RKO (cell line): ENCODE measurements around the gene RBP7.
A peak's percentile ranks its signal among the peaks of the same experiment; 100 is the strongest.

Experiments used
- DNase-seq: peaks from one replicate; pipeline ENCODE4 v3.0.0-alpha.2; 2016; ENCODE audit warnings: low spot score

RBP7 gene

DNA sequence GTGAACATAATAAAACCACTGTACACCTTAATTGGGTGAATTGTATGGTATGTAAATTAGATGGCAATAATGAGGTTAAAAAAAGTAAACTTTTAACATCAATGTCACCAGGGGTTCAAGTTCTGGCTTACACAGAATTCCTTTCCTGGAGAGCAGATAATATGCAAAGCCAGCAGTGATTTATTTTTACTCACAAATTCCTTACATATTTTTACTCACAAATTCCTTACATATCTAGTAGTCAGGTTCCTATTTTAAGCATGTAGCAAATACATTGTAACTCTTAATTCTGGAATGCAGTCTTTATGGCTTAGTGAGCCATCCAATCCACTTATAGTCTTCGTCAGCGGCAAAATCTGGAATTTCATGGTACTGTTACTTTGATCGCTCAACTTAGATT is 34.4 kb downstream of the RBP7 start:
- peak; percentile 67 for DNase-seq

DNA sequence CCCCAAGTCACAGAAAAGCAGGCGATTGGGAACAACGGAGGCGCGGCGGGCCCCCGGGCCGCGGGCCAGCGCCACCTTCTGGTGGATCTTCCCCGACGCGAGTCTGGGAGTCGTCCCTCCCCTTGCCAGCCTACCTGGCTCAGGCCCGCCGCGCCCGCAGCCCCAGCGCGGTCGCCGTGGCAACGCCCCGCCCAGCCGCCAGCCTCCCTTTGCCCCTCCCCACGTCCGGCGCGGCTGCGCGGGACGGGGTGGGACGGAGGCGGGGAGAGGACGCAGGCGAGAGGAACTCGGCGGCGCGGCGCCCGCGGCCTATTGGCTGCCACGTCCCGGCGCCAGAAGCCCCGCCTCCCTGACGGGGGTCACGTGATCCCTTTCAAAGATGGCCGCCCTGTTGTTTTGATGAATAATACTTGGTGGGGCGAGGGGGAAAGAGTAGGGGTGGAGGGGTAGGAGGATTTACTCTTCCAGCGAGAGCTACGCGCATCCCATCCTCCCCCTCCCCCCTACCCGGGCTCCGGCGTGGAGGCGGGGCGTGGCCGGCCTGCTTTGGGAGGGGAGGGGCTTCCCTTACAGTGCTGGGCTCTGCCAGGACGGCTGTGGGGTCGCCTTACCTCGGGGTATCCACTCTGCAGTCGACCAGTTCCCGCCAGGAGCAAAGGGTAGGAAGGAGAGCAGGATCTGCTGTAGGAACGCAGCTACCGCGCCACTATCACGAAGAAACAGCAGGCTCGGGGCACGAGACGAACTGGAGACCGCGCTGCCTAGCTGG is 35.7 kb downstream of the RBP7 start, which contains the start of gene UBE4B:
TSS of gene UBE4B (plus strand) at position 369 of the 769 bp plus-strand sequence. CDS start 713 bp downstream, outside the sequence.
- DNase-seq, result peak; percentile 97

DNA sequence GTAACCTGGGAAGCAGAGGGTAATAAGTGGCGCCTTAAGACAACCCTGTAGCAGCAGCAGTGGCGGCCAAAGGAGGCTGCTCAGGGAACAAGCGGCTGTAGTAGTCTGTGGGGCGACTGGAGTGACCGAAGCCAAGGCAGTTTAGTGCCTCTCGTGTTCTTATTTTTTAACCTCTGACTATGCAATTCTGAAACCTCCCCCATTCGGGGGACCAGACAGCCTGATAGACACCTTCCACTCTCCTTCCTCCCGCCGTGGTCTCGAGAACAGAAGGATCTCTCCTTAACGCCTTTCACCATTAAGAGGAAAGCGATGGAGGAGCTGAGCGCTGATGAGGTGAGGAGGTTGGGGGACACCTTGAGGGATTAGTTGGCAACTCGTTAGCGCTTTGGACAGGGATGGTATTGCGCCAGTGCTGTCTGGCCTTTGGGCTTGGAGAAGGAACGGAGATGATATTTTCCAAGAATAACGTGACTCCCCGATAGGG is 36.4 kb downstream of the RBP7 start:
- DNase-seq, result peak; percentile 78

DNA sequence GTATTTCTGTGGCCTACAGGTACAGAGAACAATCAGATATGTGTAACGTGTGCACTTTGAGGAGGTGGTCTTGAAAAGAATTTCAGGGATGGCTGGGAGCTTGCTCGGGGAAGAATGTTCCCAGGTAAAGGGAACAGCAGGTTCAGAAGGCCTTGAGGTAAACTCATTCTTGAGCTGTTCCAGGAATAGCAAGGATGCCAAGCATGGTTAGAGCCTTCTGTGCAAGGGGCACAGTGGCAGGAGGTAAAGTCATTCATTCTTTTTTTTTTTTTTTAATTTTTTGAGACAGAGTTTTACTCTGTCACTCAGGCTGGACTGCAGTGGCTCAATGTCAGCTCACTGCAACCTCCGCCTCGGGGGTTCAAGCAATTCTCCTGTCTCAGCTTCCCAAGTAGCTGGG is 45.7 kb downstream of the RBP7 start:
- DNase-seq, result no peak

DNA sequence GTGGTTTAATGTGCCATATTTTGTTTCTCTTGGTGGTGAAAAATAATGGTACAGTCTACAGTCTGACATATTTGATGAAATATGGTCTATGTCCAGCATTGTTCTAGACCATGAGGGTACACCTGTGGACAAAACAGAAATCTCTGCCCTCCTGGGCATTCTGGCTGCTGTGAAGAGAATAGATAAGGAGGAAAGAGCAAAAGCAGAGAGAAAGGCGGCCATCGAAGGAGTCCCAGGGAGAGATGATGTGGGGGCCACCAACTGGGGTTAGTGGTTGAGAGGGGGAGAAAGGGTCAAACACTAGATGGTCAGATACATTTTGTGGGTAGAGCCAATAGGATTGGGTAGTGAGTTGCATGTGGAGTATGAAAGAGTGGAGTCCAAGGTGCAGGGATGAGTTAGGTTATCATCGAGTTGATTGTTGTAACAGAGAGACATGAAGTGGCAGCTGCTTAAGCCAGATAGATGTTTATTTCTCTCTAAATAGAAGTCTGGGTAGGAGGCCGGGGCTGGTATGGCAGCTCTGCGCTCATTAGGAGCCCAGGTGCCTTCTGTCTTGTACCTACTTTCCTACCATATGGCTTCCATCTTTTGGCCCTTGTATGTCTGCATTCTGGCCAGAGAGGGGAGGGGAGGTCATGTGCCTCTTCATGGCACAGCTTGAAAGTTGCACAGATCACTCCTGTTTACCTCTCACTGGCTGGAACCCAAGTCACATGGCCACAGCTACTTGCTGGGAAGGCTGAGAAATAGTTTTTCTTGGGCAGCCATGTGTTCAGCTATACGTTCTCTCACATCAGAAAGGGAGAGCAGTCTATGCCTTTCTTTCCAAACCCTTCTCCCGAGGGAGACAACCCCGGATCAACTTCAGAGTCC is 48.7 kb downstream of the RBP7 start:
- no peak for DNase-seq

DNA sequence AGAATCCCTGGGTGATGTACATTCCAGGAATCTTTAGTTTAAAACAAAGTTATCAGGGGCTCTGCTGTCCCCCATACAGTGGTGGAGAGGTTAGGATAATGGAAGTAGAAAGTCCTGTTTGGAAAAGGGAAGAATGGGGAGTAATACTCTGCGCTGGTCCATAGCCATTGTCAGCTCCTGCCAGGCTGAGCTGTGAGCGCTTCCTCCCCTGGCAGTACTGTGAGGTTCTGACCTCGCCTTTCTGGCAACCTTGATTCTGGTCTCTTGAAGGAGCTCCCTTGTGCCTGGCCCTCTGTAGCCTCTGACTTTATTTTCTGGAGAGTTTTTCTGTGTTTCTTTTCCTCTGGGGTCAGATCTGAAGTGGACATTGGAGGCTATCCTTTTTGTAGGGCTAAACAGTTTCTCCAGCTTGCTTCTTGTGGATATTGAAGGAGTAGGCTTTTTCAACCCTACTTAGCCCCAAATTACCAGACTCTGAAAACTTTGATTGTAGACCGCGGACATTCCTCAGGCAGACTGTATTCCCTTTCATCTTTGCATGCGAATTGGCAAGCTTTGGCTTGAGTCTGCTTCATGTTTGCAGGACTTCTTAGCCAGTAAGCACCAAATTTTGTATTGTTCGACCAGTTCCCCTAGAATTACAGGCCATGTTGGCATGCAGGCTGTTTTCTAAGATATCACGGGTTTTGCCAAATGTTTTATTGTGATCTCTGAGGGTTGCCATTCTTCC is 49.5 kb downstream of the RBP7 start:
- DNase-seq, result no peak

DNA sequence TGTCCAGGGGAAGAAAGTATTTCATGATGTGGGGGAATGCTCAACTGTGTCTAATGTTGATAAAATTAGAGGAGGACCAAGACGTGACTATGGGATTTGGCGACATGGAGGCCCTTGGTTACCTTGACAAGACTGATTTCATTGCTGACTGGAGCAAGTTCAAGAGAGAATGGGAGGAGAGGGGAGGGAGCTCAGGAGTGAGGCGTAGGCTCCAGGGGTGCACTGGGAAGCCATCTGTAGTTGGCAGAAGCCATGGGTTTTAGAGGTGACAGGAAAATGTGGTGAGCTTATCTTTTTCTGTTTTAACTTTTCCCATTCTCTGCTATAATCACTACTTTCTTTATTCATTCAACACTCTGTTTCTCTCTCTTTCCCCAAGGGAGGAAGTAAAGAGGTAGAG is 51.6 kb downstream of the RBP7 start:
- DNase-seq, result no peak

DNA sequence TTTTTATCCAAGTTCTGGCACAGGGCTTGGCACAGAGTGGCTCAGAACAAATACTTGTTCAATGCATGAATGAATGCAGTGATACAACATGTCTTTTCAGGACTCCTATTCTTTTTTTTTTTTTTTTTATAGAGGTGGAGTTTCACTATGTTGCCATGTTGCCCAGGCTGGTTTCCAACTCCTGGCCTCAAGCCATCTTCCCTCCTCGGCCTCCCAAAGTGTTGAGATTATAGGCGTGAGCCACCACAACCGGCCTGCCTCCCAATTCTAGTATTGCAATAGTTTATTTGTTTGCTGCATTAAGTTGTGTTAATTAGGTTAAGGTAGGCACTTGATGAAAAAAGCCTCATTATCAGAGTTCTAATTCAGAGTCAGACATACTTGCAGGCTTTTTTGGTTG is 53.6 kb downstream of the RBP7 start:
- DNase-seq, result no peak

DNA sequence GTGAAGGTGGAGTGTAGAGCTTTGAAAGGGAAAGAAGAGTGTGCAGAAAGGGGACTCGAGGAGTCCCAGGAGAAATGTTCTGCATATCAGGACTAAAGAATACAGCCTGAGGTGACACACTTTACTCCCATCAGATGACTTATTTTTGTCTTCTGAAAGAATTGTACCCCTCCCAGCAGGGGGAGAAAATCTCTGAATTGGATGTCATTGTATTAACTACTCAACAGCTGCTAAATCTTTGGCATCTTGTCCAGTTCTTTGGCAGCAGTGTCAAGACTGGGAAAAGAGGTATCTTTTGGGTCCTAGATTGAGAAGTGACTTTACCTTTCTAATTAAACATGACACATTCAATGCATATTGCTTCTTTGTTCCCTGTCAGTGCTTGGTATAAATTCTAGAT is 54.6 kb downstream of the RBP7 start:
- DNase-seq, result no peak

DNA sequence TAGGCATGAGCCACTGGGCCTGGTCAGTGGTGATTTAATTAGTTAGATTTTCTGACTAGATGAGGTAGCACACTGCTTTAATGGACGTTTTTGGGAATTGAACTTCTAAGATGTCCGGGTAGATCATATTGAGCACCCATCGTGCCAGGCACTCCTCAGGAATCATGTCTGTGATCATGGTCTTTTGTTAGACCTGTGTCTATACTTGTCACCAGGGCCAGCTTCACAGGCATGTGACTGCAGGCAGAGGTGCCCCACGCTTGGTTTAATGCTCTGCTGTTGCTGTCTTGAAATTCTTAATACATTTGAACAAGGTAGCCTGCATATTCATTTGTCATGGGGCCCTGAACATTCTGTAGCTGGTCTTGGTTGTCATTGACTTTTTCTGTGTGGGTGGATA is 55.3 kb downstream of the RBP7 start:
- no peak for DNase-seq

DNA sequence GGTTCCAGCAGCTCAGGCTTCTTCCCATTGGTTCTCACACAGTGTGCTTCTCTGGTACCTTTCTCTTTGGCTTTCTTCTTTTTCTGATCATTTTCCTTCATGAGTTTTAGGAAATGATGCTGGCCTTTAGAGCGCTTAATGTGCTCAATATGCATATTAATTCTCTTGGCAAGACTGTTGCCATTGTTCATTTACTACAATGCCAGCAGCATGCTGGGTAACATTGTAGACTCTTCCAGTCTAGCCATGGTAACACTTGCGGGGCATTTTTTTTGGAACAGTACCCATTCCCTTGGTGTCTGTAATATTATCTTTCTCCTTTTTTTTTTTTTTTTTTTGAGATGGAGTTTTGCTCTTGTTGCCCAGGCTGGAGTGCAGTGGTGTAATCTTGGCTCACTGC is 57.4 kb downstream of the RBP7 start:
- DNase-seq, result no peak

DNA sequence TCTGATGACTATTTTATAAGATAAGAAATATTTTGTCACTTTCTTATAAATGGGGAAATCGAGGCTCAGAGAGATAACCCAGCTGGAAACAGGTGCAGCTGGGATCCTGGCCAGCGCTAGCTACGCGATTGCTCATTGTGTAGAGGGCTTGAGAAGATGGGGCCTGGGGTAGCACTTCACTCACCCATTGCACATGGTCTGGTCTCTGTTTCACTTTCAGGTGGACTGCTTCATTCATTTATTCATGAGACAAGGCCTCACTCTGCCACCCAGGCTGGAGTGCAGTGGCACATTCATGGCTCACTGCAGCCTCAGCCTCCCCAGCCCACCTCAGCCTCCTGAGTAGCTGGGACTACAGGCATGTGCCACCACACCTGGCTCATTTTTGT is 59.6 kb downstream of the RBP7 start:
- no peak for DNase-seq

DNA sequence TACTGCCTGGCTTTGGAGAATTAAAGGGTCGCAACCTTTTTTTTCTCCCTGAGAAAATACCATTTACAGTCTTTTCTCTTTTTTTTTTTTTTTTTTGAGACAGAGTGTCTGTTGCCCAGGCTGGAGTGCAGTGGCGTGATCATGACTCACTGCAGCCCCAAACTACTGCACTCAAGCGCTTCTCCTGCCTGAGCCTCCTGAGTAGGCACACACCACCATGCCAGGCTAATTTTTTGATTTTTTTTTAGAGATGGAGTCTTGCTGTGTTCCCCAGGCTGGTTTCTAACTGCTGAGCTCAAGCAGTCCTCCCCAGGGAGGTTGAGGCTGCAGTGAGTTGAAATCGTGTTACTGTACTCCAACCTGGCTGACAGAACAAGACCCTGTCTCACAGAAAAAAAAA is 60.3 kb downstream of the RBP7 start:
- no peak for DNase-seq

DNA sequence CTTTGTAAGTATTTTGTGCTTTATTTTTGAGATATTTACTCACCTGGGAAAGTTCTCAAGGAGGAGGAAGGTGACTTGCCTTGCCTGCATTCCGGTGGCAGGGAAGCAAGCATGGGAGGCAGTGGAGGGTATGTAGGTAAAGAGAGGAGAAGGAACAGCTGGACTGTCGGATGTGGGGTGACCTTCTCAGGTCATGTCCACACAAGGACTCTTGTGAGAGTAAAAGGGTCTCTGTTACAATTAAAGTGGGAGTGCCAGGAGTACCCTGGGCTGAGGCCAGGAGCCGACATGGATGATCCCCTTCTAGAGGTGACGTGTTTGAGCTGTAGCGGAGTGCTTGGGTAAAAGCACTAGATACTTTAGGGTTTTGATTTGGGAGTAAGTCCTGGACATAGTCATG is 60.8 kb downstream of the RBP7 start:
- DNase-seq, result no peak

DNA sequence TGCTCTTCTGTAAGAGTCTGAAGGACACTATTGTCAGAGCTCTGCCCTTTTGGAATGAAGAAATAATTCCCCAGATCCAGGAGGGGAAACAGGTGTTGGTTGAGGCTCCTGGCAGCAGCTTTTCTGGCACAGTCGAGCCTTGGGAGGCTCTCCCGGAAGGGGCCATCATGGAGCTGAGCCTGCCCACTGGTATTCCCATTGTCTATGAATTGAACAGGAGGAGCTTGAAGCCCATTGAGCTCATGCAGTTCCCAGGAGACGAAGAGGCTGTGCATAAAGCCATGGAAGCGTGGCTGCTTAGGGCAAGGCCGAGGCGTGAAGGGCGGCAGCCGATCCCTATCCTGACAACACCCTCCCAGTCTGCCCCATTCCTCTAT is 62.3 kb downstream of the RBP7 start:
- DNase-seq, result no peak

DNA sequence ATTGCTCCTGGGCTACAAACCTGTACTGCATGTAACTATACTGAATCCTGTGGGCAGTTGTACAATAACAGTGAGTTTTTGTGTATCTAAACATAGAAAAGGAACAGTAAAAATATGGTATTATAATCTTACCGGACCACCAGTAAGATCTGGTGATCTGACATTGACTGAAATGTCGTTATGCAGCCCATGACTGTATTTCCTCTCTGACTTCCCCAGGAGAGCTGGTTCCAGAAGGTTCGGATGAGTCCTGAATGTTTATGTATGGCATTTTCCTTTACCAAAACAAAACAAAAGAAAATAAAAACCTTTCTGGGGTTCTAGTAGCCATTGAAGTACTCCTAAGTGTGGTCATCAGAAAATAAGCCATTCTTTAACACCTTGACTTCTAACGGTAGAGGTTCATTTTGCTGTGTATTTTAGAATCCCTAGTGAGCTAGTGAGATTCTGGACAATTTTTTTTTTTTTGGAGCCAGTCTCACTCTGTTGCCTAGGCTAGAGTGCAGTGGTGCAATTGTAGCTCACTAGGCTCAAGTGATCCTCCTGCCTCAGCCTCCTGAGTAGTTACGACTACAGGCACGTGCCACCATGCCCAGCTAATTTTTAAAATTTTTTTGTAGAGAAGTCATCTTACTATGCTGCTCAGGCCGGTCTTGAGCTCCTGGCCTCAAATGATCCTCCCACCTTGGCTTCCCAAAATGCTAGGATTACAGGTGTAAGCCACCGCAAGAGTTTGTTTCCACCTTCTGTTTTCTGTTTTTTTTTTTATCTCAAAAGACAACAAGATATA is 63.5 kb downstream of the RBP7 start:
- no peak for DNase-seq

DNA sequence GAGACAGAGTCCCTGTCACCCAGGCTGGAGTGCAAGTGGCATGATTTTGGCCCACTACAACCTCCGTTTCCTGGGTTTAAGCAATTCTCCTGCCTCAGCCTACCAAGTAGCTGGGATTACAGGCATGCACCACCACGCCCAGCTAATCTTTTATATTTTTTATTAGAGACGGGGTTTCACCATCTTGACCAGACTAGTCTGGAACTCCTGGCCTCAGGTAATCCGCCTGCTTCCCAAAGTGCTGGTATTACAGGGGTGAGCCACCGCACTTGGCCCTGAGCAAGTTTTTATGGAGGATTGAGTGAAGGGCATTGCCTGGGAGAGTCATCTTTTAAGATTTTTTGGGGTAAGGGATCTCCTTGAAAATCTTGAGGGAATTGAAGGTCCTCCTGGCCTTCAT is 64.2 kb downstream of the RBP7 start:
- no peak for DNase-seq

DNA sequence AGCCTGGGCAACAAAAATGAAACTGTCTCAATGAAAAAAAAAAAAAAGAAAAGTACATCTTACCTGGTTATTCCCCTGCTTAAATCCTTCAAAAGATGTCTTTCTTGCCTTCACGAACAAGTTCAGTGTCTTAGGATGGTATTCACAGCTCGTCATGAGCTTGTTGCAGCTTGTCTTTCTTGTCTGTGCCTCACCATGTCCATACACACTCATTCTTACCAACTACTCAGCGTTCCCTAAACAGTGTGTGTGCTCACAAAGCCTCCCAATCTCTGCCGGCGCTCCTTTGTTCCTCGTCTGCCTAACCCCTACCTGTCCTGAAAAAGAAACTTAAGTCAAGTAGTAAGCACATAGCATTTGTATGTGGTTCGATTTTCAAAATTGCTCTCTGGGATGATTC is 66.8 kb downstream of the RBP7 start:
- no peak for DNase-seq

DNA sequence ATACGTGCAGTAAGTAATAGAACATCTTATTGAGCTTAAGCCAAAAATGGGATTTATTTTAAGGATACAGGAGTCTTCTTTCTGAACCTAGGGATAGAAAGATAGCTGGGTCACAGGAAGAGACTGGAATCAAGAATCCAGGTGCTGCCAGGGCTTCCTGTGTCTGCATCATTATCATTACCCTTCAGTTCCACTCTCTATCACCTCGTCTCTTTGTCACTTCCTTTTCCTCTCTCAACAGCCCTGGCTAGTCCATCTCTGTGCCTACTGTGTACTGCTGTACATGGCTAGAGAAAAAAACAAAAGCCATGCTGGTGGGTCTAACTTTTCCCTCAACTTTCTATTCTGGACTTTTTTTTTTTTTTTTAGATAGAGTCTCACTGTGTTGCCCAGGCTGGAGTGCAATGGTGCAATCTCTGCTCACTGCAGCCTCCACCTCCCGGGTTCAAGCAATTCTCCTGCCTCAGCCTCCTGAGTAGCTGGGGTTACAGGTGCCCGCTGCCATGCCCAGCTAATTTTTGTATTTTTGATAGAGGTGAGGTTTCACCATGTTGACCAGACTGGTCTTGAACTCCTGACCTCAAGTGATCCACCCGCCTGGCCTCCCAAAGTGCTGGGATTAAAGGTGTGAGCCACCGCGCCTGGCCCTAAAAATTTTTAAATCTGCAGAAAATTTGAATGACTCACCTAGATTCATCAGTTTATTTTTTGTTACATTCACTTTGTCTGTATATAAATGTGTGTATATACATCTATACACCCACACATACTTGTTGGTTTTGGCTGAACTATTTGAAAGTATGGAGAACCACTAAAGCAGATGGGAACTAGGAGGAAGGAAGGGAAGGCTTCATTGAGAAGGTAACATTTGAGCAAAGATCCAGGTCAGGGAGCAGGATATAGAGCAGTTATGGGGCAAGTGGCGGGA is 67.7 kb downstream of the RBP7 start:
- no peak for DNase-seq

DNA sequence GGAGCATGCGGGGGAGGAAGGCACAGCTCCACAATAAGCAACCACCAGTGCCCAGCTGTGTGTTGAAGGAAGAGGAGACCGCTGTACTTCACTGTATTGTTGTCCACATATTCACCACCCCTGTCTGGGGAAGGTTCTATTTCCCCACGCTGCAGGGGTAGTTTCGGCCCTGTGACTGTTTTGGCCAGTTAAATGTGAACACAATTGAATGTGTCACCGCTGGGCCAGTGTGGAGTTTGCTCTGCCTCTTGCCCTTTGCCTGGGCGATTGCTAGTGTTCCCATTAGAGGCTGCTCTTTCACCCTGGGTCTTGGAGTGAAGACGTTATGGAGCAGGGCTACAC is 68.3 kb downstream of the RBP7 start:
- DNase-seq, result no peak
